ENCODE results near the gene C15orf39. TPM values are rescaled to one million over a fixed set of nuclear protein-coding genes. Genes with fewer than 3 reads are reported as not detected.

C15orf39 gene
- total RNA-seq, 1 experiment from 2014 or later, result 28.9 TPM

DNA sequence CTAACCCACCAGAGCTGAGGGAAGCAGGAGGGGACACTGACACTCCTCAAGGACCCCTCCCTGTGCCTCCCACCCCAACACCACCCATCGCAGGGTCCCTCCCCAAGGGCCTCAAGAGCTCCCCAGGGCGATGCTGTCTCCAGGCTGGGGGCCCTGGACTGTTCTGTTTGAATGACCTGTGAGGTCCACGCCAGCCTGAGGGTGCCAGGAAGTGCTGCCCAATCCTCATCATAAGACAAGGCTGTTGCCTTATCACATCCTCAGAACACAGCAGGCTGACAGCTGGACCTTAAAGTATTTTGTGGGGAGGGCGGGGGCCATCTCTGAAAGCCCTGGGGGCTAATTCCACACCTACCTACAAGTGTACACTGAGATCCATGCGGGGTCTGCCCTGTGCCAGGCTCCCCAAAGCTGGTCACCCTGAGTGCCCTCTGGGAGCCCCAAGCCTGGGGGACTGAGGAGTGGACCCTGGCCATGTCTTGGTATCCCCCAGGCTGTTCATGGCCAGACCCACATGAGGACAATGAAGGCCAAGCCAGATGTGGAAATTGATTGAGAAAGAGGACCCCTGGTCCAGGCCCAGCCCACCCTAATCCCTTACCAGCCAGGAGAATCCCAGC lies 32.6 kb downstream of the C15orf39 start:
- BruUV-seq (replicated peaks), result no TSS peak
- H3K9me3 ChIP-seq (ENCODE audit: low read depth, low read length, poor library complexity, severe bottlenecking), result no peaks in the 10 kb centered on the region
- no peaks in the 10 kb centered on the region for H3K4me1 ChIP-seq (ENCODE audit: insufficient read depth, low read length, poor library complexity, severe bottlenecking)
- ChIA-PET CTCF (interaction anchor here (0.6 to 0.7 kb wide), 2 partner anchors 33 to 64 kb away, joined by 3 read pairs; partner anchors contain the start of gene C15orf39), POLR2A (ENCODE audit: low non-redundant PET) (no interaction called here)
- no peak overlapping the region for H3K27ac ChIP-seq (ENCODE audit: low read depth, low read length, poor library complexity, severe bottlenecking)
- peaks cover 9% of the 10 kb centered on the region for H3K27me3 ChIP-seq (replicated peaks; ENCODE audit: insufficient read depth, low read depth, low read length, poor library complexity)
- no peak overlapping the region for H3K4me3 ChIP-seq (ENCODE audit: low read depth, low read length, poor library complexity, severe bottlenecking)
- no peaks in the 10 kb centered on the region for H3K36me3 ChIP-seq (ENCODE audit: insufficient read depth, low read length, poor library complexity, severe bottlenecking)
- DNase-seq (ENCODE audit: low spot score), result no peak
- intact Hi-C loops (cut with micrococcal nuclease; ENCODE audit: unreplicated experiment), result no loop called here
- TF ChIP-seq, protein P1, sequence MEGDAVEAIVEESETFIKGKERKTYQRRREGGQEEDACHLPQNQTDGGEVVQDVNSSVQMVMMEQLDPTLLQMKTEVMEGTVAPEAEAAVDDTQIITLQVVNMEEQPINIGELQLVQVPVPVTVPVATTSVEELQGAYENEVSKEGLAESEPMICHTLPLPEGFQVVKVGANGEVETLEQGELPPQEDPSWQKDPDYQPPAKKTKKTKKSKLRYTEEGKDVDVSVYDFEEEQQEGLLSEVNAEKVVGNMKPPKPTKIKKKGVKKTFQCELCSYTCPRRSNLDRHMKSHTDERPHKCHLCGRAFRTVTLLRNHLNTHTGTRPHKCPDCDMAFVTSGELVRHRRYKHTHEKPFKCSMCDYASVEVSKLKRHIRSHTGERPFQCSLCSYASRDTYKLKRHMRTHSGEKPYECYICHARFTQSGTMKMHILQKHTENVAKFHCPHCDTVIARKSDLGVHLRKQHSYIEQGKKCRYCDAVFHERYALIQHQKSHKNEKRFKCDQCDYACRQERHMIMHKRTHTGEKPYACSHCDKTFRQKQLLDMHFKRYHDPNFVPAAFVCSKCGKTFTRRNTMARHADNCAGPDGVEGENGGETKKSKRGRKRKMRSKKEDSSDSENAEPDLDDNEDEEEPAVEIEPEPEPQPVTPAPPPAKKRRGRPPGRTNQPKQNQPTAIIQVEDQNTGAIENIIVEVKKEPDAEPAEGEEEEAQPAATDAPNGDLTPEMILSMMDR (conservative IDR thresholded peaks at IDR 0.05; ENCODE audit: low read depth, low read length), result no peak
- no peak for TF ChIP-seq EZH2 (IDR thresholded peaks at IDR 0.05; ENCODE audit: borderline replicate concordance, low read depth, low read length, poor library complexity, severe bottlenecking)

DNA sequence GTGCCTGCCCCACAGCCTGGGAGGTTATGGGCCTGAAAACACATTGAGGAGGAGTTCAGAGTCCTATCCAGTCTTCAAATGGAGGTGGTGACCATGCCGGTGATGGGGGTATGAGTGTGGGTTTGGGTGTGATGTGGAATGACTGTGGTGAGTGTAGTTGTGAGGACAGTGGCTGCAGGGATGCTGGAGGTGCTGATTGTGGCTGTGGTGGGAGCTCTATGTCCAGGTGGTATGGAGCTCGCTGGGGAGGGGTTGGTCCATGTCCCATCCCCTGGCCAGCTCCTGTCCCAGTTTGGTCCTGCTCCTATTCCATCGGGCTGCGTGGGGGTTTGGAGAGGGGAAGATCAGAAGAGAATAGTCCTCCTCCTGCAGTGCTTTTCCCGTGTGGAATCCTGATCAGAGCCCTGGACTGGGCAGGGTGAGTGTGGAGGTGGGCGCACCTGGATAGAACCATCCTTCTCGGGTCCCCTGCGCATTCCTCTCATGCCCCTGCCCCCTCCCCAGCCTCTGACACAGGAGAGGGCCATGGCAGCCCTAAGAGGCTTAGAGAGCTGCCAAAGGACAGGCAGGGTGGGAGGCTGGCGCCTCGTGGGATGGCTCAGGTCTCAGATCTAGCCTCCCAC lies 33.5 kb downstream of the C15orf39 start:
- no TSS peak for BruUV-seq (replicated peaks)
- Histone ChIP-seq H3K27ac (ENCODE audit: low read depth, low read length, poor library complexity, severe bottlenecking) (no peak overlapping the region), H3K27me3 (replicated peaks; ENCODE audit: insufficient read depth, low read depth, low read length, poor library complexity) (peaks cover 9% of the 10 kb centered on the region), H3K4me1 (ENCODE audit: insufficient read depth, low read length, poor library complexity, severe bottlenecking) (no peaks in the 10 kb centered on the region), H3K4me3 (ENCODE audit: low read depth, low read length, poor library complexity, severe bottlenecking) (no peak overlapping the region), H3K36me3 (ENCODE audit: insufficient read depth, low read length, poor library complexity, severe bottlenecking) (no peaks in the 10 kb centered on the region), H3K9me3 (ENCODE audit: low read depth, low read length, poor library complexity, severe bottlenecking) (no peaks in the 10 kb centered on the region)
- ChIA-PET POLR2A (ENCODE audit: low non-redundant PET) (interaction anchor here (0.6 kb wide), 1 partner anchor 10 kb away, joined by 3 read pairs; no protein-coding TSS in a partner anchor), CTCF (no interaction called here)
- TF ChIP-seq, protein P1 (conservative IDR thresholded peaks at IDR 0.05; ENCODE audit: low read depth, low read length), result no peak
- TF ChIP-seq EZH2 (IDR thresholded peaks at IDR 0.05; ENCODE audit: borderline replicate concordance, low read depth, low read length, poor library complexity, severe bottlenecking), result no peak
- DNase-seq (ENCODE audit: low spot score), result no peak
- intact Hi-C loops (cut with micrococcal nuclease; ENCODE audit: unreplicated experiment), result no loop called here

DNA sequence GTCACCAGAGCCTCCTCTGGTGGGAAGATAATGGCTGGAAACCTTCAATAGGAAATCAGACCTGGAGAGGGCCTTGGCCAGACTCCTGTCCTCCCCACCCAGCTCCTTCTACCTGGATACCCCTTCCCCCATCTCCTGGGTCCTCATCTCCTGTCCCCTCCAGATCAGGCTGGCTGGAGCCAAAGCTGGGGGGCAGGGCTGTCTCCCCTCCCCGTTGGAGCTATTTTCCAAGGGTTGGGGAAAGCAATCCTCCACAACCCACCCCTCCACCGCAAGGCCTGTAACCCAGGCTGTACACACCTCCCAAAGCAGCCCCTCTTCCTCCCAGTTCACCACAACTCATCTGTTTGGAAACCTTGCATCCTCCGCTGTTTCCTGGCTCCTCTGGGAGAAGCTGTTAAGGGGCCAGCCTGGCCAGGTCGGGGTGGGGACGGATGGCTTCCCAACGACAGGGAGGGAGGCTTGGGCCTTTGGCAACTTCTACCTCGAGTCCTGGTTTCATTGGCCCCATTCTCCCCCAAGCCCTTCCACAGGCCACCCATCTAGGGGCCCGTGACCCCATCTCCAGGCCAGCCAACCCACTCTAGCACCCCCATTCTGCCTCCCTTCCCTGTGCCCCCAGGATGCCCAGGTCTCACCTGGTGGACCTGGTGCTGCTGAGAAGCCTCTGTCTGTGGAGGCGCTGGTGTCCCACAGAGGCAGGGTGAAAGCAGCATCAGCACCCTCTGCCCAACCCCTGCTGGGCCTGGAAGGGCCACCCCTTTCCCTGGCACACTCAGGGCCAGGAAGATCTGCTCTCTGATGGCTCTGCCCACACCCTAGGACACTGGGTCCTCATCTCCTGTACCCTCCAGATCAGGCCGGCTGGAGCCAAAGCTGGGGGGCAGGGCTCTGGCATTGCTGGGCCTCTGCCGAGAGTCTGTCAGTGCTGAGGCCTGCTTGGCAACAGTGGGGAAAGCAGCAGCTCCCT lies 34.4 kb downstream of the C15orf39 start:
- CTCF ChIA-PET, result no interaction called here
- peaks cover 9% of the 10 kb centered on the region for H3K27me3 ChIP-seq (replicated peaks; ENCODE audit: insufficient read depth, low read depth, low read length, poor library complexity)
- intact Hi-C loops (cut with micrococcal nuclease; ENCODE audit: unreplicated experiment), result no loop called here

More for the DNA sequence above, 34.4 kb downstream of the C15orf39 start:
- Histone ChIP-seq H3K4me1 (ENCODE audit: insufficient read depth, low read length, poor library complexity, severe bottlenecking) (no peaks in the 10 kb centered on the region), H3K9me3 (ENCODE audit: low read depth, low read length, poor library complexity, severe bottlenecking) (no peaks in the 10 kb centered on the region), H3K27ac (ENCODE audit: low read depth, low read length, poor library complexity, severe bottlenecking) (no peak overlapping the region), H3K4me3 (ENCODE audit: low read depth, low read length, poor library complexity, severe bottlenecking) (no peak overlapping the region), H3K36me3 (ENCODE audit: insufficient read depth, low read length, poor library complexity, severe bottlenecking) (no peaks in the 10 kb centered on the region)
- POLR2A ChIA-PET (ENCODE audit: low non-redundant PET), result no interaction called here
- no peak for DNase-seq (ENCODE audit: low spot score)
- TF ChIP-seq, protein P1 (conservative IDR thresholded peaks at IDR 0.05; ENCODE audit: low read depth, low read length), result no peak
- no peak for TF ChIP-seq EZH2 (IDR thresholded peaks at IDR 0.05; ENCODE audit: borderline replicate concordance, low read depth, low read length, poor library complexity, severe bottlenecking)
- no TSS peak for BruUV-seq (replicated peaks)
